GM23338 (cell line): Measurements from ENCODE around the gene MELTF. TPM values are rescaled to one million over a fixed set of nuclear protein-coding genes. Genes with fewer than 3 reads are reported as not detected.

Source experiments
- ATAC-seq: fragments of 200-7000 bp; cut with Tn5 transposase; 3 replicates; pipeline ENCODE4 v1.9.1; 2020
- DNase-seq: peaks from one replicate; pipeline ENCODE4 v3.0.0-alpha.2; 2015; ENCODE audit warnings: low spot score
- H2AFZ ChIP-seq: fragments of 200-600 bp; sonication (generic); 2 replicates; pipeline ENCODE4 v1.8.0; 2016; ENCODE audit warnings: antibody characterized with exemption, mild to moderate bottlenecking, moderate library complexity
- H3F3A ChIP-seq: fragments of 200-600 bp; sonication (generic); replicated peaks from 2 replicates; pipeline ENCODE4 v1.8.0; 2017; ENCODE audit warnings: antibody characterized with exemption, mixed run types, low read depth
- H3K27ac ChIP-seq: fragments of 200-600 bp; sonication (generic); 2 replicates; pipeline ENCODE4 v1.6.1; 2016; ENCODE audit warnings: low read depth
- H3K27me3 ChIP-seq: fragments of 200-600 bp; sonication (generic); 2 replicates; pipeline ENCODE4 v1.8.0; 2016; ENCODE audit warnings: mild to moderate bottlenecking, mixed run types, moderate library complexity; ENCODE audit not compliant: insufficient read depth
- H3K36me3 ChIP-seq: fragments of 200-600 bp; sonication (generic); 2 replicates; pipeline ENCODE4 v1.8.0; 2016; ENCODE audit warnings: mild to moderate bottlenecking; ENCODE audit not compliant: insufficient read depth
- H3K4me1 ChIP-seq: fragments of 200-600 bp; sonication (generic); 2 replicates; pipeline ENCODE4 v1.8.0; 2016; ENCODE audit warnings: mild to moderate bottlenecking, moderate library complexity; ENCODE audit not compliant: insufficient read depth
- H3K4me2 ChIP-seq: fragments of 200-600 bp; sonication (generic); 2 replicates; pipeline ENCODE4 v1.7.1; 2017; ENCODE audit warnings: mixed run types
- H3K4me3 ChIP-seq: fragments of 200-600 bp; sonication (generic); 2 replicates; pipeline ENCODE4 v1.6.1; 2016; ENCODE audit warnings: mixed run types
- H3K79me2 ChIP-seq: fragments of 200-600 bp; sonication (generic); replicated peaks from 2 replicates; pipeline ENCODE4 v1.8.0; 2017; ENCODE audit warnings: mild to moderate bottlenecking; ENCODE audit not compliant: insufficient read depth
- H3K9me2 ChIP-seq: fragments of 200-600 bp; sonication (generic); 2 replicates; pipeline ENCODE4 v1.8.0; 2017; ENCODE audit not compliant: insufficient read depth
- H4K20me1 ChIP-seq: fragments of 200-600 bp; sonication (generic); replicated peaks from 2 replicates; pipeline ENCODE4 v1.8.0; 2017; ENCODE audit warnings: mild to moderate bottlenecking; ENCODE audit not compliant: insufficient read depth
- H3K27ac Mint-ChIP-seq: 2 replicates; pipeline ENCODE4 v1.8.0; 2020; ENCODE audit warnings: inconsistent platforms, mild to moderate bottlenecking, moderate library complexity, mixed read lengths
- H3K27me3 Mint-ChIP-seq: 3 replicates; pipeline ENCODE4 v1.8.0; 2022; ENCODE audit warnings: low read depth, mild to moderate bottlenecking, moderate library complexity, mixed read lengths, inconsistent platforms; ENCODE audit not compliant: insufficient read depth, poor library complexity
- H3K36me3 Mint-ChIP-seq: 3 replicates; pipeline ENCODE4 v1.8.0; 2021; ENCODE audit warnings: low read depth, mild to moderate bottlenecking, inconsistent platforms, moderate library complexity, mixed read lengths
- H3K4me1 Mint-ChIP-seq: 3 replicates; pipeline ENCODE4 v1.8.0; 2020; ENCODE audit warnings: mild to moderate bottlenecking, inconsistent platforms, mixed read lengths
- H3K4me3 Mint-ChIP-seq: 3 replicates; pipeline ENCODE4 v1.8.0; 2021; ENCODE audit warnings: moderate library complexity, mild to moderate bottlenecking, inconsistent platforms, mixed read lengths
- H3K9me3 Mint-ChIP-seq: 3 replicates; pipeline ENCODE4 v1.8.0; 2020; ENCODE audit warnings: moderate library complexity, mild to moderate bottlenecking, inconsistent platforms, mixed read lengths
- CREB1 ChIP-seq: fragments of 250-450 bp; sonication (Bioruptor Pico); IDR thresholded peaks from 2 replicates; pipeline ENCODE4 v1.5.0; 2020; ENCODE audit warnings: low read depth, mild to moderate bottlenecking, moderate library complexity
- EZH2 ChIP-seq: fragments of 200-600 bp; sonication (generic); IDR thresholded peaks from one replicate; pipeline ENCODE4 v1.8.0; 2017; ENCODE audit warnings: antibody characterized with exemption, mild to moderate bottlenecking, low read depth; ENCODE audit not compliant: unreplicated experiment
- EZH2phosphoT487 ChIP-seq: fragments of 200-600 bp; sonication (generic); IDR thresholded peaks from one replicate; pipeline ENCODE4 v1.8.1; 2018; ENCODE audit warnings: antibody characterized with exemption; ENCODE audit not compliant: unreplicated experiment
- JUNB ChIP-seq: IDR thresholded peaks from one replicate; pipeline ENCODE4 v1.6.1; 2016; ENCODE audit warnings: antibody characterized with exemption; ENCODE audit not compliant: unreplicated experiment
- NANOG ChIP-seq: IDR thresholded peaks from 2 replicates; pipeline ENCODE4 v1.6.1; 2016; ENCODE audit warnings: antibody characterized with exemption, borderline replicate concordance
- POLR2AphosphoS5 ChIP-seq: IDR thresholded peaks from 2 replicates; pipeline ENCODE4 v1.6.1; 2016; ENCODE audit warnings: antibody characterized with exemption, low read depth
- STAT1 ChIP-seq: IDR thresholded peaks from one replicate; pipeline ENCODE4 v1.6.1; 2016; ENCODE audit warnings: antibody characterized with exemption; ENCODE audit not compliant: unreplicated experiment
- ZNF114 ChIP-seq: fragments of 250-450 bp; sonication (Bioruptor Pico); IDR thresholded peaks from 2 replicates; pipeline ENCODE4 v1.5.0; 2020; ENCODE audit warnings: mild to moderate bottlenecking, moderate library complexity
- ZNF331 ChIP-seq: fragments of 250-450 bp; sonication (Bioruptor Pico); IDR thresholded peaks from 2 replicates; pipeline ENCODE4 v1.5.0; 2020; ENCODE audit warnings: low read depth, mild to moderate bottlenecking, moderate library complexity
- polyA plus RNA-seq: library from polyadenylated mRNA; unstranded; fragments of >200 nt; fragmentation: Nextera tagmentation; extraction: Ambion mirVana; gene quantifications from 2 replicates; pipeline ENCODE4 v1.2.1, GENCODE V29; 2016
- total RNA-seq: library from RNA; depleted of rRNA; stranded (reverse); fragments of >200 nt; shearing (Covaris generic); gene quantifications from 2 replicates; pipeline ENCODE4 v1.2.3, GENCODE V29; 2014
- TF ChIP-seq, protein P1 (sequence below), 2 experiments: fragments of 200-600 bp in 1 of 2; sonication (generic) in 1 of 2; conservative IDR thresholded peaks; 2 replicates each; pipeline versions ENCODE4 v1.5.1 to v1.6.1; 2016 to 2017; ENCODE audit warnings: antibody characterized with exemption in 2 of 2, low read depth in 2 of 2, mild to moderate bottlenecking in 2 of 2, moderate library complexity in 1 of 2
- TF ChIP-seq, protein P2 (sequence below): IDR thresholded peaks from 2 replicates; pipeline ENCODE4 v1.6.1; 2016; ENCODE audit warnings: antibody characterized with exemption
- TF ChIP-seq, protein P3 (sequence below): IDR thresholded peaks from one replicate; pipeline ENCODE4 v1.6.1; 2018; ENCODE audit warnings: antibody characterized with exemption; ENCODE audit not compliant: unreplicated experiment
- TF ChIP-seq, protein P4 (sequence below): fragments of 250-450 bp; sonication (Bioruptor Pico); IDR thresholded peaks from 2 replicates; pipeline ENCODE4 v1.5.0; 2020; ENCODE audit warnings: mild to moderate bottlenecking, moderate library complexity

The MELTF gene
- total and polyA plus RNA-seq, 2 experiments from 2014 or later, result 1.4 to 5.2 TPM

DNA sequence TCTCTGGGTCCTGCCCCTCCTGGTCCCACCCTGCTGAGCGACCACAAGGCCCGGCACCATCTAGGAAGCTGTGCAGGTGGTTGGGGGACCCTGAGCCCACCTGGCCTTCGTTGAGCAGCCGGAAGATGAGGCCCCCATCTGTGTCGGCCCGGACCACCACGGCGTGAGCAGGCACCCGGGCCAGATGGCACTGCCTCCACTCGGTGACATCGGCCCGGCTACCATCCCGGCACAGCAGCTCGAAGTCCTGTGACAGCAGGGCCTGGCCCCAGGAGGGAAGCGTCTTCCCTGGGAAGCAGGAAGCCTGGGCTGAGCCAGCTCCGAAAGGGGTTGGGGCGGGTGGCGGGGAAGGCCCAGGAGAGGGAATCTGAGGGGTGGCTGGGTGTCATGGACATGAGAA, 12.6 kb downstream of the MELTF start:
- no peaks in the 10 kb centered on the region for H3K9me2 ChIP-seq
- H4K20me1 ChIP-seq, result no peaks in the 10 kb centered on the region
- Mint-ChIP-seq H3K27me3 (peaks cover 11% of the 10 kb centered on the region), H3K9me3 (no peaks in the 10 kb centered on the region), H3K4me3 (no peak overlapping the region), H3K27ac (no peak overlapping the region), H3K36me3 (no peaks in the 10 kb centered on the region), H3K4me1 (peaks cover 13% of the 10 kb centered on the region)
- no peaks in the 10 kb centered on the region; the same call in 1 of the 2 replicates for H3K4me1 ChIP-seq
- no peaks in the 10 kb centered on the region for H3F3A ChIP-seq
- no peak overlapping the region for H3K27ac ChIP-seq
- no peaks in the 10 kb centered on the region for H3K36me3 ChIP-seq
- H3K27me3 ChIP-seq, result no peaks in the 10 kb centered on the region
- no peak overlapping the region for H3K4me3 ChIP-seq
- ATAC-seq (no peak), DNase-seq (no peak)
- H3K4me2 ChIP-seq, result no peak overlapping the region
- H2AFZ ChIP-seq, result no peak overlapping the region
- no peaks in the 10 kb centered on the region for H3K79me2 ChIP-seq
- TF ChIP-seq, protein P1, sequence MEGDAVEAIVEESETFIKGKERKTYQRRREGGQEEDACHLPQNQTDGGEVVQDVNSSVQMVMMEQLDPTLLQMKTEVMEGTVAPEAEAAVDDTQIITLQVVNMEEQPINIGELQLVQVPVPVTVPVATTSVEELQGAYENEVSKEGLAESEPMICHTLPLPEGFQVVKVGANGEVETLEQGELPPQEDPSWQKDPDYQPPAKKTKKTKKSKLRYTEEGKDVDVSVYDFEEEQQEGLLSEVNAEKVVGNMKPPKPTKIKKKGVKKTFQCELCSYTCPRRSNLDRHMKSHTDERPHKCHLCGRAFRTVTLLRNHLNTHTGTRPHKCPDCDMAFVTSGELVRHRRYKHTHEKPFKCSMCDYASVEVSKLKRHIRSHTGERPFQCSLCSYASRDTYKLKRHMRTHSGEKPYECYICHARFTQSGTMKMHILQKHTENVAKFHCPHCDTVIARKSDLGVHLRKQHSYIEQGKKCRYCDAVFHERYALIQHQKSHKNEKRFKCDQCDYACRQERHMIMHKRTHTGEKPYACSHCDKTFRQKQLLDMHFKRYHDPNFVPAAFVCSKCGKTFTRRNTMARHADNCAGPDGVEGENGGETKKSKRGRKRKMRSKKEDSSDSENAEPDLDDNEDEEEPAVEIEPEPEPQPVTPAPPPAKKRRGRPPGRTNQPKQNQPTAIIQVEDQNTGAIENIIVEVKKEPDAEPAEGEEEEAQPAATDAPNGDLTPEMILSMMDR (conservative IDR thresholded peaks at IDR 0.05; ENCODE audit: low read depth in 2 of 2), result no peak
- TF ChIP-seq STAT1 (no peak), ZNF331 (CRISPR knock-in tag) (no peak), POLR2AphosphoS5 (no peak), CREB1 (CRISPR knock-in tag) (no peak), EZH2 (no peak), JUNB (no peak), ZNF114 (CRISPR knock-in tag) (no peak), EZH2phosphoT487 (no peak), NANOG (no peak)
- TF ChIP-seq, protein P2, sequence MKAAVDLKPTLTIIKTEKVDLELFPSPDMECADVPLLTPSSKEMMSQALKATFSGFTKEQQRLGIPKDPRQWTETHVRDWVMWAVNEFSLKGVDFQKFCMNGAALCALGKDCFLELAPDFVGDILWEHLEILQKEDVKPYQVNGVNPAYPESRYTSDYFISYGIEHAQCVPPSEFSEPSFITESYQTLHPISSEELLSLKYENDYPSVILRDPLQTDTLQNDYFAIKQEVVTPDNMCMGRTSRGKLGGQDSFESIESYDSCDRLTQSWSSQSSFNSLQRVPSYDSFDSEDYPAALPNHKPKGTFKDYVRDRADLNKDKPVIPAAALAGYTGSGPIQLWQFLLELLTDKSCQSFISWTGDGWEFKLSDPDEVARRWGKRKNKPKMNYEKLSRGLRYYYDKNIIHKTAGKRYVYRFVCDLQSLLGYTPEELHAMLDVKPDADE, result no peak
- TF ChIP-seq, protein P3, sequence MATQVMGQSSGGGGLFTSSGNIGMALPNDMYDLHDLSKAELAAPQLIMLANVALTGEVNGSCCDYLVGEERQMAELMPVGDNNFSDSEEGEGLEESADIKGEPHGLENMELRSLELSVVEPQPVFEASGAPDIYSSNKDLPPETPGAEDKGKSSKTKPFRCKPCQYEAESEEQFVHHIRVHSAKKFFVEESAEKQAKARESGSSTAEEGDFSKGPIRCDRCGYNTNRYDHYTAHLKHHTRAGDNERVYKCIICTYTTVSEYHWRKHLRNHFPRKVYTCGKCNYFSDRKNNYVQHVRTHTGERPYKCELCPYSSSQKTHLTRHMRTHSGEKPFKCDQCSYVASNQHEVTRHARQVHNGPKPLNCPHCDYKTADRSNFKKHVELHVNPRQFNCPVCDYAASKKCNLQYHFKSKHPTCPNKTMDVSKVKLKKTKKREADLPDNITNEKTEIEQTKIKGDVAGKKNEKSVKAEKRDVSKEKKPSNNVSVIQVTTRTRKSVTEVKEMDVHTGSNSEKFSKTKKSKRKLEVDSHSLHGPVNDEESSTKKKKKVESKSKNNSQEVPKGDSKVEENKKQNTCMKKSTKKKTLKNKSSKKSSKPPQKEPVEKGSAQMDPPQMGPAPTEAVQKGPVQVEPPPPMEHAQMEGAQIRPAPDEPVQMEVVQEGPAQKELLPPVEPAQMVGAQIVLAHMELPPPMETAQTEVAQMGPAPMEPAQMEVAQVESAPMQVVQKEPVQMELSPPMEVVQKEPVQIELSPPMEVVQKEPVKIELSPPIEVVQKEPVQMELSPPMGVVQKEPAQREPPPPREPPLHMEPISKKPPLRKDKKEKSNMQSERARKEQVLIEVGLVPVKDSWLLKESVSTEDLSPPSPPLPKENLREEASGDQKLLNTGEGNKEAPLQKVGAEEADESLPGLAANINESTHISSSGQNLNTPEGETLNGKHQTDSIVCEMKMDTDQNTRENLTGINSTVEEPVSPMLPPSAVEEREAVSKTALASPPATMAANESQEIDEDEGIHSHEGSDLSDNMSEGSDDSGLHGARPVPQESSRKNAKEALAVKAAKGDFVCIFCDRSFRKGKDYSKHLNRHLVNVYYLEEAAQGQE, result no peak
- TF ChIP-seq, protein P4, sequence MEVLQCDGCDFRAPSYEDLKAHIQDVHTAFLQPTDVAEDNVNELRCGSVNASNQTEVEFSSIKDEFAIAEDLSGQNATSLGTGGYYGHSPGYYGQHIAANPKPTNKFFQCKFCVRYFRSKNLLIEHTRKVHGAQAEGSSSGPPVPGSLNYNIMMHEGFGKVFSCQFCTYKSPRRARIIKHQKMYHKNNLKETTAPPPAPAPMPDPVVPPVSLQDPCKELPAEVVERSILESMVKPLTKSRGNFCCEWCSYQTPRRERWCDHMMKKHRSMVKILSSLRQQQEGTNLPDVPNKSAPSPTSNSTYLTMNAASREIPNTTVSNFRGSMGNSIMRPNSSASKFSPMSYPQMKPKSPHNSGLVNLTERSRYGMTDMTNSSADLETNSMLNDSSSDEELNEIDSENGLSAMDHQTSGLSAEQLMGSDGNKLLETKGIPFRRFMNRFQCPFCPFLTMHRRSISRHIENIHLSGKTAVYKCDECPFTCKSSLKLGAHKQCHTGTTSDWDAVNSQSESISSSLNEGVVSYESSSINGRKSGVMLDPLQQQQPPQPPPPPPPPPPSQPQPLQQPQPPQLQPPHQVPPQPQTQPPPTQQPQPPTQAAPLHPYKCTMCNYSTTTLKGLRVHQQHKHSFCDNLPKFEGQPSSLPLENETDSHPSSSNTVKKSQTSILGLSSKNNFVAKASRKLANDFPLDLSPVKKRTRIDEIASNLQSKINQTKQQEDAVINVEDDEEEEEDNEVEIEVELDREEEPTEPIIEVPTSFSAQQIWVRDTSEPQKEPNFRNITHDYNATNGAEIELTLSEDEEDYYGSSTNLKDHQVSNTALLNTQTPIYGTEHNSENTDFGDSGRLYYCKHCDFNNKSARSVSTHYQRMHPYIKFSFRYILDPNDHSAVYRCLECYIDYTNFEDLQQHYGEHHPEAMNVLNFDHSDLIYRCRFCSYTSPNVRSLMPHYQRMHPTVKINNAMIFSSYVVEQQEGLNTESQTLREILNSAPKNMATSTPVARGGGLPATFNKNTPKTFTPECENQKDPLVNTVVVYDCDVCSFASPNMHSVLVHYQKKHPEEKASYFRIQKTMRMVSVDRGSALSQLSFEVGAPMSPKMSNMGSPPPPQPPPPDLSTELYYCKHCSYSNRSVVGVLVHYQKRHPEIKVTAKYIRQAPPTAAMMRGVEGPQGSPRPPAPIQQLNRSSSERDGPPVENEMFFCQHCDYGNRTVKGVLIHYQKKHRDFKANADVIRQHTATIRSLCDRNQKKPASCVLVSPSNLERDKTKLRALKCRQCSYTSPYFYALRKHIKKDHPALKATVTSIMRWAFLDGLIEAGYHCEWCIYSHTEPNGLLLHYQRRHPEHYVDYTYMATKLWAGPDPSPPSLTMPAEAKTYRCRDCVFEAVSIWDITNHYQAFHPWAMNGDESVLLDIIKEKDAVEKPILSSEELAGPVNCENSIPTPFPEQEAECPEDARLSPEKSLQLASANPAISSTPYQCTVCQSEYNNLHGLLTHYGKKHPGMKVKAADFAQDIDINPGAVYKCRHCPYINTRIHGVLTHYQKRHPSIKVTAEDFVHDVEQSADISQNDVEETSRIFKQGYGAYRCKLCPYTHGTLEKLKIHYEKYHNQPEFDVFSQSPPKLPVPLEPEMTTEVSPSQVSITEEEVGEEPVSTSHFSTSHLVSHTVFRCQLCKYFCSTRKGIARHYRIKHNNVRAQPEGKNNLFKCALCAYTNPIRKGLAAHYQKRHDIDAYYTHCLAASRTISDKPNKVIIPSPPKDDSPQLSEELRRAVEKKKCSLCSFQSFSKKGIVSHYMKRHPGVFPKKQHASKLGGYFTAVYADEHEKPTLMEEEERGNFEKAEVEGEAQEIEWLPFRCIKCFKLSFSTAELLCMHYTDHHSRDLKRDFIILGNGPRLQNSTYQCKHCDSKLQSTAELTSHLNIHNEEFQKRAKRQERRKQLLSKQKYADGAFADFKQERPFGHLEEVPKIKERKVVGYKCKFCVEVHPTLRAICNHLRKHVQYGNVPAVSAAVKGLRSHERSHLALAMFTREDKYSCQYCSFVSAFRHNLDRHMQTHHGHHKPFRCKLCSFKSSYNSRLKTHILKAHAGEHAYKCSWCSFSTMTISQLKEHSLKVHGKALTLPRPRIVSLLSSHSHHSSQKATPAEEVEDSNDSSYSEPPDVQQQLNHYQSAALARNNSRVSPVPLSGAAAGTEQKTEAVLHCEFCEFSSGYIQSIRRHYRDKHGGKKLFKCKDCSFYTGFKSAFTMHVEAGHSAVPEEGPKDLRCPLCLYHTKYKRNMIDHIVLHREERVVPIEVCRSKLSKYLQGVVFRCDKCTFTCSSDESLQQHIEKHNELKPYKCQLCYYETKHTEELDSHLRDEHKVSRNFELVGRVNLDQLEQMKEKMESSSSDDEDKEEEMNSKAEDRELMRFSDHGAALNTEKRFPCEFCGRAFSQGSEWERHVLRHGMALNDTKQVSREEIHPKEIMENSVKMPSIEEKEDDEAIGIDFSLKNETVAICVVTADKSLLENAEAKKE (CRISPR knock-in tag), result no peak
